NCI-H146 (cell line): ENCODE measurements around the gene TMEM163.
"Not testable (repeated sequence)": the region's sequence is repeated elsewhere in the genome, so short reads cannot be mapped to it uniquely, and the experiment has no call there.

Source experiments
- DNase-seq: peaks from one replicate; lab custom pipeline; 2025; lab: John Stamatoyannopoulos, UW

TMEM163 gene

DNA sequence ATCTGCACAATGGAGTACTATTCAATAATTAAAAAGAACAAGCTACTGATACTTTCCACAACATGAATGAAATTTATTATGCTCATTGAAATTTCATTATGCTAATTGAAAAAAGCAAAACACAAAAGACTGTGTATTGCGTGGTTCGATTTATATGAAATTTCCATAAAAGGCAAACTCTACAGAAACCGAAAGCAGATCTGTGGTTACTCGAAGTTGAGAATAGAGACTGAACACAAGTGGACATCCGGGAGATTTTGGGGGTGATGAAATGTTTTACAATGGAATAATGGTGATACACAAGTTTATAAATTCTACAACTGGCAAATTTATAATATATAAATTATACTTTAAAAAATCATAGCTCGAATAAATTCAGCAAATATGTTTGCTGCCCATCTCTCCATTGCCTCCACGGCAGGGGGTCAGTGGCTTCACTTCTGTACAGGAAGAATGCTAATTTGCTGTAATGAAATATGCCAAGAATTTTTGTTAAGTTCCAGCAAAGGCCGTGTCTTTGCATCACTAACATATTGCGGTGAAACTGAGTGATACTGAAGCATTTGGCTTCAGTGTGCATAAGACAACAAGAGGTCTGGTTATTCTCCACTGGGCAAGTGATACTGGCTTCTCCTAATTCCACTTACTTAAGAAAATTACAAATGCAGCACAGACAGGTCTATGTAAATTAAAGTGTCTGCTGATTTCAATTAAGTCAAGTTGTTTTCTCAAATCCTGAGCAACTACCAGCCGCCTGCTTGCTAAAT is 96.7 kb downstream of the TMEM163 start:
- DNase-seq, result no peak

DNA sequence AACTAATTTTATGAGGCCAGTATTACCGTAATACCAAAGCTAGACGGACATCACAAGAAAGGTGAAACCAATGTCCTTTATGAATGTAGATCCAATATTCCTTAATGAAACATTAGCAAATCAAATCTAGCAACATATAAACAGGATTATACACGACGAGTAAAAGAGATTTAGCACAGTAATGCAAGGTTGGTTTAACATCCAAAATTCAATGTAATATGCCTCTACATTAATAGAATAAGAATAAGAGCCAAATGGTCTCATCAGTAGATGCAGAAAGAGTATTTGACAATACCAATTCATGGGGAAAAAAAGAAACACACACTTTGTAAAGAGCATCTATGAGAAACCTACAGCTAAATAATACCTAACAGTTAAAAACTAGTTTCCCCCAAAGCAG is 99.5 kb downstream of the TMEM163 start:
- DNase-seq, result no peak

GRCh38 chr2:134615480-134615879 is 103.3 kb downstream of the TMEM163 start:
- not testable (repeated sequence) for DNase-seq

DNA sequence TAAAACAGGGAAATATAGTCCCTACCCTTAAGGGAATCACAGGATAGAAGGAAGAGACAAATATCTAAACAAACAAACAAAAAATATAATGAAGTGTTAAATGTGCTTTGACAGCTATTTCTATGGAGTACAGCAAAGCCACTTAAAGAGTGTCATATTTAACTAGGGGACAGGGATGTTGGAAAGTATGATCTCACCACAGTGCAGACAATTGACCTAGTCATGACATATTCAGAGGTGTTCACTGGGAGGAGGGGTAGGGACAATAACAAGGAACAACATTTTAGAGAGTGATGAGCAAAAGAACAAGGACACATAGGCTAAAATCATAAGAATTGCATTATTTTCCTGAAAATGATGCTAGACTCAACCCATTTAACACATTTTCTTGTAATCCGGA is 107.5 kb downstream of the TMEM163 start:
- no peak for DNase-seq

DNA sequence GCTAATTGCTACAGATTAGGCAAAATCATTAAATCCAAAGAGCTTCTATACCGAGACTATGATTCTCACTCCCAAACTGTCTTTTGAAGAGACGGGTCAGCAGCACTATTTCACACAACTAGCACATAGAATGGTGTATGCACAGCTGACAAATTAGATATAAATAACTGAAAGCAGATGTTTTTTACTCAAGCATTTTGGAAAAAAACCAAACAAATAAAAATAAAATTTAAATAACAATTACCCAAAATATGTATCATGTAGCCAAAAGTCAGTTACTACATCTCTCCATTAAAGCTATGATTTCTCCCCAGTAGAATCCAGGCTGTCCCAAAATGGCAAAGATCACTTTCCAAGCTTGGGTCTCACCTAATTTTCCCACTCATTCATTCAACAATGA is 107.9 kb downstream of the TMEM163 start:
- no peak for DNase-seq

- no peak for DNase-seq
Measured at GRCh38 chr2:134609924-134610513, 108.8 kb downstream of the TMEM163 start.

GRCh38 chr2:134603966-134604365 is 114.8 kb downstream of the TMEM163 start:
- DNase-seq, result no peak

DNA sequence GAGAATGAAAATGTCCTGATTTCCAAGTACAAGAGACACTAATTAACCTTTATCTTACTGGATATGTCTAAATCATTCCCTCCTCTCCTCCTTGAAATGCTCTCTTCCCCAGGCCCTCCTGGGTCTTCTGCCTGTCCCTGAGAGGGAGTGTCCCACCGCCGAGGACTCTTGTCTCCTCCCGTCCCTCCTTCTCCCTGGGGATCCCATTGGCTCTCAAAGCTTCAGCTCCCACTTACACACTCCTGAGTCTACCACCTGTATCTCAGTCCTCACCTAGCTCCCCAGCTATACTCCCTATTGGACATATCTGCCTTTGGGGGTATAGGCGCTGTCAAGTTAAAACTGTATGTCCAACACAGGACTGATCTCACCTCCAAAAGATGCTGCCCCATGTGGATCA is 116.1 kb downstream of the TMEM163 start:
- no peak for DNase-seq

- DNase-seq, result no peak
Measured at GRCh38 chr2:134601264-134601663, 117.5 kb downstream of the TMEM163 start.

DNA sequence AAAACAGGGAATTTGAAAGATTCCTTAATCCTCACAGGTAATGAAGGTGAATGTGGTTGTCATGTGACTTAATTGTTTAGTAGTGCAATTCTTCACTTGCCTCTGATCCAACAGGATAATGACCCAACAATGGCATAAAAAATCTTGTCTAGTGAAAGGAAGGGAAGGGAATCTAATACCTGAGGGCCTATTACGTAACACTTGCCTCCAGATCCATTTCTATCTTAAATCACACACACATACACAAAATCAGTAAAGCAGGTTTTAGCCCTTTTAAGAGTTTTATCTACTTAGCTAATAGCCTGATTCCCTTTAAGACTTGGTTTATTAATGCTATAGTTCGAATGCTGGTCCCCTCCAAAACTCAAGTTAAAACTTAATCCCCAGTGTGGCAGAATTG is 118.6 kb downstream of the TMEM163 start:
- DNase-seq, result no peak

DNA sequence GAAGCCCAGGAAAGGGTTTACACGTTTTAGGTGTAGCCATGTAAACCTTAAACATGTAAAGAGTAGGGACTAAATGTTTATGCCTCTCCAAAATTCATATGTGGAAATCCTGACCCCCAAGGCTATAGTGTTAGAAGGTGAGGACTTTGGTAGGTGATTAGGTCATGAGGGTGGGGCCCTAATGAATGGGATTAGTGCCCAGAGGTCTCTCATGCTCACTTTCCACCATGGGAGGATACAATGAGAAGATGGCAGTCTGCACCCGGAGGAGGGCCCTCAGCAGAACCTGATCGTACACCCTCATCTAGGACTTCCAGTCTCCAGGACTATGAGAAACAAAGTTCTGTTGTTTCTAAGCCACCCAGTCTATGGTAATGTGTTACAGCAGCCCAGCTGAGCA is 119.6 kb downstream of the TMEM163 start:
- DNase-seq, result no peak

GRCh38 chr2:134594399-134594798 is 124.4 kb downstream of the TMEM163 start:
- DNase-seq, result no peak

DNA sequence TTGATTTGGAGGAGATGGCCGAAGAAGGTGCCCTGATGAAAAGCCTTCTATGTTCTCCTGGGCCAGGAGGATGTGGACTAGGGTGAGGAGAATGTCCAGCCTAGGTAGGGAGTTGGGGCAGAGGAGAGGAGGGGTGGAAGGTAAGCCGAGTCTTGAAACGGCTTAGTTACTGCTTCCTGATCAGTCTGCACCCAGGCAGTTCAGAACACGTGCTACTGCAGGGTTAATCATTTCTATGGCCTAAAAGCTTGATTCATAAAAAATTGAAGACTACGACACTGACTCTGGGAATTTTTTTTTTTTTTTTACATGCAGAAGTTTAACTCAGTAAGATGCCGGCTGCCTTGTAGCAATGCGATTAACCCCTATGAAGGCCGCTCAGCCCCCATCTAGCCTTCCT is 125.3 kb downstream of the TMEM163 start:
- DNase-seq, result no peak

DNA sequence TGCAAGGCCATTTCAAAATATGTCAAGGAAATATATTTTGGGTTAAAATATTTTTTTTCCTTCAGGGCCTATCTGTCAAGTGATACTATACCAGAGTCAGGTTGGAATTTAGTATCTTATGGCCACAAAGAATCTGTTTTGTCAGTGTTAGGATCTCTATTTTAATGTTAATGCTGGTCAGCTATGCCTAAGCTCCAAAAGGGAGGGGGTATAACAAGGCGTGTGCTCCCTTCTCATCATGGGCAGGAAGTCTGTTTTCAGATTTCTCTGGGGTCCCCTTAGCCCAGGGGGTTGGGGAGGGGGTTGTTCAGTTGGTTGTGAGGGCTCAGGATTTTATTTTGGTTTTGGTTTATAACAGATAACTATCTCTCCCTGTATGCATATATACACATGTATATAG is 126.4 kb downstream of the TMEM163 start:
- DNase-seq, result no peak

DNA sequence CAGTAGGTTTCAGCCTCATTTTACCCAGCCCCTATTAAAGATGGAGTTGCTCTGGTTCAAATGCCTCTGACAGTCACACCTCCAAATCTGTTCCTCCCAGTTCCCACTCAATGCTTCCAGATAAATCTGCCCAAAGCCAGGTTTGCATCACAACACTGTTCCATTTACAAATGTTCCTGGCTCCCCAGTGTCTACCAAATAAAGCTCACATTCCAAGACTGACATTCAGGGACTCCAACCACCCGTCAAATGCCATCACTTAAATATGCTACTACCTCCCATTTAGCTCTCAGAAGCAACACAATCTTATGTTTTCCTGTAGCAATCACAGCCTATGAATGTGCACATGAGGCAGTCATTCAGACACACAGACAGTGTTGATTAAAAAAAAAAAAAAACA is 127.3 kb downstream of the TMEM163 start:
- no peak for DNase-seq

DNA sequence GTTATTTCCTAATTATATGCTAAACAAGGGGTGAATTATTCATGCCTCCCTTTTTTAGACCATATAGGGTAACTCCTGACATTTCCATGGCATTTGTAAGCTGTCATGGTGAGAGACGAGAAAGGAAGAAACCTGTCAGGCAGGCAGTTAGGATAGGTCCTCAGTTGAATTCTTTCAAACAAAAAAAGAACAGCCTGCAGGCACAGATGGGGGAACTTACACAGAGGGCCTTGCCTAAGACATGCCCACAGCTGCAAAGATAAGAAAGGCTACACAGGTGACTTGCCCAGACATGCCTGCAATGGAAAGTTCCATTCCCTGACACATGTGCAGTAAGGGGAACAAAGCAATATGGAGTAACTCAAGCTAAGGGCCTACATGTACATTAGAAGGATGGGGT is 128.1 kb downstream of the TMEM163 start:
- no peak for DNase-seq

GRCh38 chr2:134589171-134590083 is 129.4 kb downstream of the TMEM163 start:
- not testable (repeated sequence) for DNase-seq

- no peak for DNase-seq
Measured at GRCh38 chr2:134588556-134588955, 130.2 kb downstream of the TMEM163 start.

DNA sequence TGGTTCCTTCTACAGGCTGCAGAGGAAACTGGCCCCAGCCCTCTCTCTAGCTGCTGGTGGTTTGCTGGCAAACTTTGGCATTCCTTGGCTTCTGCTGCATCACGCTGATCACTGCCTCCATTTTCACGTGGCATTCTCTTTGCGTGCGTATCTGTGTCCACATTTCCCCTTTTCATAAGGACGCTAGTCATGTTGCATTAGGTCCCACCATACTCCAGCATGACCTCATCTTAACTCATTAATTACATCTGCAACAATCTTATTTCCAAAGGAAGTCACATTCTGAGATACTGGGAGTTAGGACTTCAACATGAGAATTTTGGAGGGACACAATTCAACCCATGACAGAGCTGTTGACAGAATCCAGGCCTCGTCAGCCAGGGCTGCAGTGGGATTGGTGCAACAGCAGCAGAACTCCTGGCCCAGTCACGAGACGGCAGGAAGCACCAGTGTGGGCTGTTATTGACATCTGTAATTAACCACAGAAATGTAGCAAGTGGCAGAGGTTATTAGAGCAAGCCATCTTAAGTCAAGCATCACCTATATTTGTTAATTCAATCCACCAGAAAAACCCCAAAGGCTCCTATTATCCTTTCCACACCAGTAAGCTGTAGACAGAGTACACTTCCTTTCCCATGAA is 132.4 kb downstream of the TMEM163 start:
- no peak for DNase-seq

- no peak for DNase-seq
Measured at GRCh38 chr2:134583997-134584520, 134.7 kb downstream of the TMEM163 start.

DNA sequence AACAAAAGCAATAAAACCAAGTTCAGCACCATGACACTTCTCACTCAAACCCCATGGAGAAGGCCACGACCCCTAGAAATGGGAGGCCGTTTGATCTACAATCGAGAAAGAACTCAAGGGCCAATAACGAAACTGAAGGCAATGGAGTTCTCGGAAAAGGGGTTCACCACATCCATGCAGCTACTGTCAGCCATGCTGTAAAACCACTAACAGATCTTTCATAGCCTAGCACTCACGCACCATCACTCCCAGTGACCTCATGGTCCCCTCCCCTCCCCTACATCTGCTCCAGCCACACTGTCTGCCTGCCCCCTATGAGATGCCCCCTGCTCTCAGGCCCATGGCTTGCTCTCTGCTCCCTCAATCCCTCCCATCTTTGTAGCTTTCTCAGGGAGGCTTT is 135.3 kb downstream of the TMEM163 start:
- DNase-seq, result no peak

DNA sequence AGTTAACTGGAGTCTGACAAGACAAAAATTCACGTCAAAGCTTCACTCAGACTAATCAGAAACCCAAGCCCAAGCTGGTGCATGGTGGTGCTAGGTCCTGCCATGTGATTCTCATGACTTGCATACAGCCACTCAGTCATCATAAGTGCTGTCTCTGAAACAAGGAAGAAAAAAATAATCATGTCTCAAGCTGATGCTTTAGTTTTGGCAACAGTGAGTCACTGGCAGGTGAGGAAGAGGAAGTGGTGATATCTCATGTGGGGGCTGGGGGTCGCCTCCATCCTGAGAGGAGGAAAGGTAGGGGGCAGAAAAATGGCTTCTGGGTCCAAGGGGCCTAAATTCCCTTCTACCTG is 136.3 kb downstream of the TMEM163 start:
- no peak for DNase-seq
